Ishikawa (cell line): ENCODE results near the gene ISL2.

Source experiments
- NFIC ChIP-seq: IDR thresholded peaks from 2 replicates; pipeline ENCODE4 v1.6.1; 2012
- RAD21 ChIP-seq: IDR thresholded peaks from 2 replicates; pipeline ENCODE4 v1.6.1; 2012; ENCODE audit warnings: low read depth
- REST ChIP-seq: IDR thresholded peaks from 2 replicates; pipeline ENCODE4 v1.6.1; 2012; ENCODE audit warnings: low read depth, mild to moderate bottlenecking

DNA sequence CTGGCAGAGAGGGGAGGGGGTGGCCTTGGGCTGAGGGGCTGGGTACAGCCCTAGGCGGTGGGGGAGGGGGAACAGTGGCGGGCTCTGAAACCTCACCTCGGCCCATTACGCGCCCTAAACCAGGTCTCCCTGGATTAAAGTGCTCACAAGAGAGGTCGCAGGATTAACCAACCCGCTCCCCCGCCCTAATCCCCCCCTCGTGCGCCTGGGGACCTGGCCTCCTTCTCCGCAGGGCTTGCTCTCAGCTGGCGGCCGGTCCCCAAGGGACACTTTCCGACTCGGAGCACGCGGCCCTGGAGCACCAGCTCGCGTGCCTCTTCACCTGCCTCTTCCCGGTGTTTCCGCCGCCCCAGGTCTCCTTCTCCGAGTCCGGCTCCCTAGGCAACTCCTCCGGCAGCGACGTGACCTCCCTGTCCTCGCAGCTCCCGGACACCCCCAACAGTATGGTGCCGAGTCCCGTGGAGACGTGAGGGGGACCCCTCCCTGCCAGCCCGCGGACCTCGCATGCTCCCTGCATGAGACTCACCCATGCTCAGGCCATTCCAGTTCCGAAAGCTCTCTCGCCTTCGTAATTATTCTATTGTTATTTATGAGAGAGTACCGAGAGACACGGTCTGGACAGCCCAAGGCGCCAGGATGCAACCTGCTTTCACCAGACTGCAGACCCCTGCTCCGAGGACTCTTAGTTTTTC lies 4.9 kb downstream of the ISL2 start:
- TF ChIP-seq NFIC = no peak
- TF ChIP-seq REST = no peak
- no peak for TF ChIP-seq RAD21
